A549 (cell line): ENCODE measurements around the gene LOC101059915.
"Not testable (repeated sequence)": the region's sequence is repeated elsewhere in the genome, so short reads cannot be mapped to it uniquely, and the experiment has no call there.

ENCODE experiments used
- ATAC-seq, 2 experiments: fragments of 200-7000 bp in 1 of 2; fragments of >200 bp in 1 of 2; cut with Nextera tagmentation in 1 of 2; cut with Tn5 transposase in 1 of 2; 3 replicates each; pipeline versions ENCODE4 v1.8.0 to v1.9.1; 2018 to 2020; ENCODE audit warnings: mild to moderate bottlenecking in 1 of 2, moderate library complexity in 1 of 2
- CTCF ChIA-PET: fragments of 300-600 bp; sonication (Branson Sonifier 250); formaldehyde crosslinking; extraction: SDS; loops from one replicate; lab custom pipeline; 2021; ENCODE audit warnings: antibody characterized with exemption, inconsistent platforms; lab: Yijun Ruan, JAX
- POLR2A ChIA-PET: fragments of 350-600 bp; formaldehyde crosslinking; extraction: SDS; loops from one replicate; lab custom pipeline; 2021; ENCODE audit warnings: antibody characterized with exemption, inconsistent platforms; lab: Yijun Ruan, JAX
- DNase-seq, 2 experiments: peaks; one replicate each; pipeline versions ENCODE4 v3.0.0 to v3.0.0-alpha.2; 2011 to 2016; ENCODE audit warnings: low read depth in 1 of 2, low spot score in 1 of 2
- FAIRE-seq: peaks from 2 replicates; lab custom pipeline; 2011; peaks lifted over from hg19 to GRCh38; lab: Jason Lieb, UNC
- H3K27ac ChIP-seq, 2 experiments: fragments of >200 bp; sonication (Bioruptor Twin); formaldehyde crosslinking; 3 replicates each; pipeline ENCODE4 v1.5.1; 2016 to 2017
- H3K4me1 ChIP-seq: fragments of >200 bp; sonication (Bioruptor Twin); formaldehyde crosslinking; 3 replicates; pipeline ENCODE4 v1.6.1; 2016
- H3K4me2 ChIP-seq: fragments of >200 bp; sonication (Bioruptor Twin); formaldehyde crosslinking; 3 replicates; pipeline ENCODE4 v1.6.1; 2016
- H3K4me3 ChIP-seq: fragments of >200 bp; sonication (Bioruptor Twin); formaldehyde crosslinking; 3 replicates; pipeline ENCODE4 v1.5.1; 2016
- H3K9me3 ChIP-seq: fragments of >200 bp; sonication (Bioruptor Twin); formaldehyde crosslinking; 3 replicates; pipeline ENCODE4 v1.6.1; 2016
- EHF ChIP-seq: fragments of 250-450 bp; sonication (Bioruptor Pico); IDR thresholded peaks from 2 replicates; pipeline ENCODE4 v1.5.0; 2020; ENCODE audit warnings: mild to moderate bottlenecking
- FOSB ChIP-seq: fragments of 250-450 bp; sonication (Bioruptor Pico); IDR thresholded peaks from 2 replicates; pipeline ENCODE4 v1.5.0; 2020; ENCODE audit warnings: mild to moderate bottlenecking, moderate library complexity
- FOXS1 ChIP-seq: fragments of 250-450 bp; sonication (Bioruptor Pico); IDR thresholded peaks from 2 replicates; pipeline ENCODE4 v1.5.0; 2020; ENCODE audit warnings: mild to moderate bottlenecking, moderate library complexity
- HDAC2 ChIP-seq: fragments of 200-600 bp; sonication (generic); IDR thresholded peaks from 2 replicates; pipeline ENCODE4 v1.6.1; 2016
- HEYL ChIP-seq: fragments of 250-450 bp; sonication (Bioruptor Pico); IDR thresholded peaks from 2 replicates; pipeline ENCODE4 v1.8.0; 2021; ENCODE audit warnings: mild to moderate bottlenecking, moderate library complexity
- HOXA7 ChIP-seq: fragments of 250-450 bp; sonication (Bioruptor Pico); IDR thresholded peaks from 2 replicates; pipeline ENCODE4 v1.5.0; 2020; ENCODE audit warnings: mild to moderate bottlenecking, moderate library complexity
- HOXB5 ChIP-seq: fragments of 250-450 bp; sonication (Bioruptor Pico); IDR thresholded peaks from 2 replicates; pipeline ENCODE4 v1.5.0; 2020; ENCODE audit warnings: mild to moderate bottlenecking, moderate library complexity
- POLR2A ChIP-seq: IDR thresholded peaks from 2 replicates; pipeline ENCODE4 v1.6.1; 2012; ENCODE audit warnings: mild to moderate bottlenecking, low read length
- POLR2AphosphoS2 ChIP-seq: conservative IDR thresholded peaks from 2 replicates; pipeline ENCODE4 v1.6.1; 2012; ENCODE audit warnings: low read length, improper control_type of control experiment, inconsistent platforms
- RAD21 ChIP-seq, 2 experiments: fragments of >200 bp in 1 of 2; sonication (Bioruptor Twin) in 1 of 2; formaldehyde crosslinking in 1 of 2; IDR thresholded peaks in 1 of 2; conservative IDR thresholded peaks in 1 of 2; 2 replicates in 1 of 2; 3 replicates in 1 of 2; pipeline ENCODE4 v1.6.1; 2012 to 2018; ENCODE audit warnings: inconsistent platforms in 1 of 2
- RCOR1 ChIP-seq: fragments of 150-350 bp; IDR thresholded peaks from 2 replicates; pipeline ENCODE4 v1.6.1; 2014; ENCODE audit warnings: antibody characterized with exemption, low read length, low read depth
- SREBF2 ChIP-seq: fragments of 450-650 bp; IDR thresholded peaks from 2 replicates; pipeline ENCODE4 v1.6.1; 2014; ENCODE audit warnings: mild to moderate bottlenecking, moderate library complexity
- TP53 ChIP-seq: fragments of 250-450 bp; sonication (Bioruptor Pico); IDR thresholded peaks from 2 replicates; pipeline ENCODE4 v1.5.0; 2021; ENCODE audit warnings: mild to moderate bottlenecking, moderate library complexity
- ZFP36 ChIP-seq: fragments of 450-650 bp; IDR thresholded peaks from 2 replicates; pipeline ENCODE4 v1.6.1; 2014; ENCODE audit warnings: borderline replicate concordance; ENCODE audit not compliant: partially characterized antibody
- ZSCAN20 ChIP-seq: fragments of 250-450 bp; sonication (Bioruptor Pico); IDR thresholded peaks from 2 replicates; pipeline ENCODE4 v1.8.0; 2022; ENCODE audit warnings: mild to moderate bottlenecking, moderate library complexity
- WGBS: methylation state at CpG from one replicate; pipeline ENCODE4 v1.1.6; 2017; ENCODE audit errors: missing lambda C conversion rate; 5-methylcytosine and 5-hydroxymethylcytosine counted together
- TF ChIP-seq, protein P1 (sequence below): fragments of >200 bp; sonication (Bioruptor Twin); formaldehyde crosslinking; IDR thresholded peaks from 3 replicates; pipeline ENCODE4 v1.5.1; 2016
- TF ChIP-seq, protein P2 (sequence below): fragments of >200 bp; sonication (Bioruptor Twin); formaldehyde crosslinking; IDR thresholded peaks from 2 replicates; pipeline ENCODE4 v1.6.1; 2016
- TF ChIP-seq, protein P3 (sequence below): fragments of 450-650 bp; IDR thresholded peaks from 2 replicates; pipeline ENCODE4 v1.6.1; 2014; ENCODE audit warnings: antibody characterized with exemption

The LOC101059915 gene

DNA sequence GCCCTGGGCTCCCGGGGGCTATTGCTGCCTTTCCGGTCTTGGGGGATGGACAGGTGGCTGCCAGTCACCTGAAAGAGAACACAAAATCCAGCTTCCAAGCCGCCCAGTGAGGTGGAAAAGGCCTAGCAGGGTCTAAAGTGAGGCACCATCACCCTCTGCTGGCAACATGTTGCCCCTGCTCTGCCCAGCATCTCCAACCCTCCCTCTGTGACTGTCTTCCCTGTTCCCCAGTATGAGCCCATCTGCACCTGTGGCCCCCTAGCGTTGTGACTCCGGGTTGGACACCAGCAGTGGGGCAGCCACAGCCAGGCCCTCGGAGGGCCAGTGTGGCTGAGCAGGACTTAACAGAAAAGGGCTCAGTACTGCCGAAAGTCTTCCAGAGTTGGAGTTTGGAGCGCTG is 3.1 kb upstream of the LOC101059915 start:
- TF ChIP-seq, protein P1, sequence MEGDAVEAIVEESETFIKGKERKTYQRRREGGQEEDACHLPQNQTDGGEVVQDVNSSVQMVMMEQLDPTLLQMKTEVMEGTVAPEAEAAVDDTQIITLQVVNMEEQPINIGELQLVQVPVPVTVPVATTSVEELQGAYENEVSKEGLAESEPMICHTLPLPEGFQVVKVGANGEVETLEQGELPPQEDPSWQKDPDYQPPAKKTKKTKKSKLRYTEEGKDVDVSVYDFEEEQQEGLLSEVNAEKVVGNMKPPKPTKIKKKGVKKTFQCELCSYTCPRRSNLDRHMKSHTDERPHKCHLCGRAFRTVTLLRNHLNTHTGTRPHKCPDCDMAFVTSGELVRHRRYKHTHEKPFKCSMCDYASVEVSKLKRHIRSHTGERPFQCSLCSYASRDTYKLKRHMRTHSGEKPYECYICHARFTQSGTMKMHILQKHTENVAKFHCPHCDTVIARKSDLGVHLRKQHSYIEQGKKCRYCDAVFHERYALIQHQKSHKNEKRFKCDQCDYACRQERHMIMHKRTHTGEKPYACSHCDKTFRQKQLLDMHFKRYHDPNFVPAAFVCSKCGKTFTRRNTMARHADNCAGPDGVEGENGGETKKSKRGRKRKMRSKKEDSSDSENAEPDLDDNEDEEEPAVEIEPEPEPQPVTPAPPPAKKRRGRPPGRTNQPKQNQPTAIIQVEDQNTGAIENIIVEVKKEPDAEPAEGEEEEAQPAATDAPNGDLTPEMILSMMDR: peak; percentile 40
- TF ChIP-seq RAD21 (conservative IDR thresholded peaks at IDR 0.05 in 1 of 2, IDR thresholded peaks at IDR 0.05 in 1 of 2): peak; percentile 60 to 62
- POLR2A ChIA-PET, H3K9me3 ChIP-seq, H3K4me1 ChIP-seq, H3K4me3 ChIP-seq, H3K4me2 ChIP-seq, H3K27ac ChIP-seq: not testable (repeated sequence)
- WGBS: 30% methylated on average over 7 of the region's 8 CpGs
- FAIRE-seq: peak; percentile 94
- CTCF ChIA-PET: interaction anchor here (0.5 to 1.7 kb wide), 2 partner anchors 39 to 644 kb away, joined by 3 to 4 read pairs; no protein-coding TSS in a partner anchor
- DNase-seq: peak; percentile 52 to 73
- peak; percentile 87 to 97 for ATAC-seq

DNA sequence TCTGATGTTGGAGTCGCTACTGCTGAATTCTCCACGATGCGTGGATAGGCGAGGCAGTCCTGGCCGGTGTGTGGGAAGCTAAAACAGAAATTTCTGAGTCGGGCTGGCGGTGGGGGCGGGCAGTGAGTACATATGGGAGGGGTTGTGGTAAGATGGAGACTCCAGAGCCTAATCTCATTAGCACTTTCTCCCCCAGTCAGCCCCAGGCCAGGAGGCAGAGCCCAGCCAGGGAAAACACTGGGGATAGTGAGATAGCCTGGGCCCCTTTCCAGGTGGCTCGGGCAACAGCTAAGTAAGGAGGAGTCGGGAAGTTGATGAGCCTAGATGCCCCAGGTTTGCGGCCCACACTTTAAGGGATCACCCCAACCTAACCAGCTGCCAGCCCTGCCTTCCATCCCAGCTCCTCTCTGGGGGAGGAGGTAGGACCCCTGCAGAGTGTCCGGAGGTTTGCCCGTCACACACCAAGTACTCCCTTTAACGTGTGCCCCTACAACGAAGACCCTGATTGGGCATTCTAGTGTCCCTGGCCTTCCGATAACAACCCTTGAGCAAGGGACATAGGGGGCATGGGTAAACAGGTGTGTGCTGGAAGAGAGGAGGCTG is 2.4 kb upstream of the LOC101059915 start:
- no peak for TF ChIP-seq HEYL
- TF ChIP-seq, all 56 proteins: peak for 0
- no peak overlapping the region for H3K4me2 ChIP-seq
- no peak for ATAC-seq
- WGBS: 92% methylated on average over 15 of the region's 16 CpGs
- H3K4me1 ChIP-seq: no peaks in the 10 kb centered on the region
- no peak for FAIRE-seq
- no peak overlapping the region for H3K27ac ChIP-seq
- DNase-seq: no peak
- ChIA-PET POLR2A (no interaction called here), CTCF (interaction anchor here (1.7 kb wide), 1 partner anchor 40 kb away, joined by 4 read pairs; no protein-coding TSS in a partner anchor)
- no peaks in the 10 kb centered on the region for H3K9me3 ChIP-seq
- H3K4me3 ChIP-seq: no peak overlapping the region

DNA sequence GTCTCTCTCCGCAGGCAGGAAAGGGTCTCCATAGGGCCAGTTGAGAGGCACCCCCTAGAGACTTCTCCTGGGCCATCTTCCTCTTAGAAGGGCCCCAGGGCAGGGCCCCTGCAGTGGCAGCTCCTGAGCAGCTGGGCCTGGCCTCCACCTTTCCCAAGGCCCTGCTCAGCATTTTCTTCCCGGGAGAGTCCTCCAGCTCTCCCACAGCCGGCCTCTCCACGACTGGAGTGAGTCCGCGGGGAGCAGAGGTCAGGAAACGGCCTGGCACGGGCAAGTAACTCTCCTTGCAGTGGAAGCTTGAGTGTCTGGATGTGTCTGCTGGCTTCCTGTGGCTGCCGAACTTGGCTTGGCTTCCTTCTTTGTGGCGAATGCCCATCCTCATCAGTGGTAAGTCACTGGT is 1.6 kb upstream of the LOC101059915 start:
- 83% methylated on average over 6 of the region's 10 CpGs for WGBS
- POLR2A ChIA-PET: no interaction called here

DNA sequence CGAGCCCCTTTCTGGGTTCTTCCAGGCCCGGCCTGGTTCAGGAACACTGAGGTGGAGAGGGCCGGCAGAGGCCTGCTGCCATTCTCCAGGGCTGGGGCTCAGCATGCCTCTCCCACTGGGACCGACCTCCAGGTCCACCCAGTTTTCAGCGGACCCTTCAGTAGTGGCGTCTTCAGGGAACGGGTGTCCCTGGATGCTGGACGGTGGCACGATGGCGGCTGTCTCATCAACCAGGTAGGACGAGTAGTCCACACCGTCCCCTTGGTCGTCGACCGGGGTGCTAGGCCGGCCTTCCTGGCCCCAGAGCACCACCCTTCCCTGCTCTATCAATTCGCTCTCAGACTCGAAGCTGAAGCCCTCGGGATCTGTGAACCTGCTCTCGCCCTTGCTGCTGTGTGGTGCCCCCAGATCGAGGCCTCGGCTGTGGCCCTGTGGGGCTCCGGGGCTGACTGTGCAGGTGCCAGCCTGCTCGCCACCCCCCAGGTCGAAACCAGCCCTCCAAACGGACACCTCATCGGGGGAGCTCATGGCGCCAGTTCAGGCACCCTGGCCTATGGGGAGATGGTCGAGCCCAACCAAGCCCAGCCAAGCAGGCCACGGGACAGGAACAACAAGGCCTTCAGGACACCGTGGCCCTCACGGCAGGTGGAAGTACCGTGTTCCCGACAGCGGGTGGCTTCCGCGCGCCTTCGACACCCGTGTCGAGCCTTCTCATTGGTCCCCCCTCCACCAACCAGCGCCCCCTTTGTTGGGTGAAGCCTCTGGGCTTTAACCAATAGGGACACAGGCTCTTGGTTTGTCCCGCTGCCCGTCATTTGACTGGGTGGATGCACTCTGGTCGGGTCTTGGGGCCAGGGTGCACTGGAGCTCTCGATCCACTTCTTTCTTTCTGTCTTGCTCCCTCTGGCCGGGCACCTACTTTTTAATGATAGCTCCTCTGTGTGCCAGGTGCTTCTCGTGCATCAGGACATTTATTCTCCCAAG is 814 bp upstream of the LOC101059915 start:
- peak in 1 of 2 experiments; percentile 6 for DNase-seq
- H3K4me2 ChIP-seq: no peak overlapping the region
- ATAC-seq: no peak
- no peaks in the 10 kb centered on the region for H3K4me1 ChIP-seq
- WGBS: 89% methylated on average over 22 of the region's 48 CpGs
- TF ChIP-seq, protein P2, sequence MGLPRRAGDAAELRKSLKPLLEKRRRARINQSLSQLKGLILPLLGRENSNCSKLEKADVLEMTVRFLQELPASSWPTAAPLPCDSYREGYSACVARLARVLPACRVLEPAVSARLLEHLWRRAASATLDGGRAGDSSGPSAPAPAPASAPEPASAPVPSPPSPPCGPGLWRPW: no peak
- TF ChIP-seq FOSB (CRISPR knock-in tag): no peak
- no peak for TF ChIP-seq POLR2A
- no peak for TF ChIP-seq FOXS1 (CRISPR knock-in tag)
- TF ChIP-seq EHF (CRISPR knock-in tag): no peak
- no peak for TF ChIP-seq HDAC2
- FAIRE-seq: no peak
- POLR2A ChIA-PET: no interaction called here
- H3K9me3 ChIP-seq: no peaks in the 10 kb centered on the region
- no peak overlapping the region for H3K27ac ChIP-seq
- CTCF ChIA-PET: no interaction called here
- no peak overlapping the region for H3K4me3 ChIP-seq

More for the DNA sequence above, 1.6 kb upstream of the LOC101059915 start:
- CTCF ChIA-PET: no interaction called here
- no peak for ATAC-seq
- Histone ChIP-seq H3K27ac (no peak overlapping the region), H3K4me2 (no peak overlapping the region), H3K9me3 (no peaks in the 10 kb centered on the region), H3K4me3 (no peak overlapping the region), H3K4me1 (no peaks in the 10 kb centered on the region)
- no peak for DNase-seq
- no peak for TF ChIP-seq ZFP36
- FAIRE-seq: no peak

GRCh38 chrX:71668248-71668595 is 876 bp downstream of the LOC101059915 start:
- WGBS: 93% methylated on average over 8 of the region's 16 CpGs
- H3K4me1 ChIP-seq: no peaks in the 10 kb centered on the region

More at GRCh38 chrX:71668248-71668595, 876 bp downstream of the LOC101059915 start:
- POLR2A ChIA-PET: no interaction called here
- Histone ChIP-seq H3K4me2 (no peak overlapping the region), H3K9me3 (no peaks in the 10 kb centered on the region)
- no peak for ATAC-seq
- TF ChIP-seq SREBF2 (no peak), HOXB5 (CRISPR knock-in tag) (no peak), HOXA7 (CRISPR knock-in tag) (no peak), RCOR1 (no peak), ZSCAN20 (CRISPR knock-in tag) (no peak), TP53 (CRISPR knock-in tag) (no peak), POLR2AphosphoS2 (no peak)
- TF ChIP-seq, protein P3, sequence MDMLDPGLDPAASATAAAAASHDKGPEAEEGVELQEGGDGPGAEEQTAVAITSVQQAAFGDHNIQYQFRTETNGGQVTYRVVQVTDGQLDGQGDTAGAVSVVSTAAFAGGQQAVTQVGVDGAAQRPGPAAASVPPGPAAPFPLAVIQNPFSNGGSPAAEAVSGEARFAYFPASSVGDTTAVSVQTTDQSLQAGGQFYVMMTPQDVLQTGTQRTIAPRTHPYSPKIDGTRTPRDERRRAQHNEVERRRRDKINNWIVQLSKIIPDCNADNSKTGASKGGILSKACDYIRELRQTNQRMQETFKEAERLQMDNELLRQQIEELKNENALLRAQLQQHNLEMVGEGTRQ: no peak
- TF ChIP-seq, protein P1: no peak
- TF ChIP-seq, all 56 proteins: peak for 0
- DNase-seq (no peak), FAIRE-seq (no peak)
- no peak overlapping the region for H3K4me3 ChIP-seq
- CTCF ChIA-PET: no interaction called here
- no peak overlapping the region for H3K27ac ChIP-seq
